PFSK-1 (cell line): ENCODE results near the gene MAPK1IP1L.

ENCODE experiments used
- FOXP2 ChIP-seq: optimal IDR thresholded peaks from 2 replicates; pipeline ENCODE3; 2011; ENCODE audit warnings: borderline replicate concordance, control low read depth, inconsistent platforms; ENCODE audit not compliant: insufficient read depth; ENCODE audit errors: extremely low read length, extremely low read depth
- POLR2AphosphoS5 ChIP-seq: IDR thresholded peaks from 2 replicates; pipeline ENCODE4 v1.6.1; 2012; ENCODE audit warnings: low read depth, mild to moderate bottlenecking, control low read depth, low read length, moderate library complexity
- REST ChIP-seq, 2 experiments: IDR thresholded peaks; 2 replicates each; pipeline versions ENCODE4 v1.6.1 to v1.8.0; 2011 to 2012; ENCODE audit warnings: low read depth in 2 of 2, low read length in 2 of 2, control low read depth in 1 of 2, inconsistent platforms in 1 of 2, mild to moderate bottlenecking in 1 of 2, moderate library complexity in 1 of 2; ENCODE audit not compliant: insufficient read depth in 1 of 2
- SIN3A ChIP-seq: IDR thresholded peaks from 2 replicates; pipeline ENCODE4 v1.6.1; 2012; ENCODE audit warnings: mild to moderate bottlenecking, low read length, moderate library complexity, borderline replicate concordance; ENCODE audit not compliant: insufficient read depth
- TAF1 ChIP-seq: IDR thresholded peaks from 2 replicates; pipeline ENCODE4 v1.6.1; 2012; ENCODE audit warnings: low read length, control low read depth, borderline replicate concordance; ENCODE audit not compliant: insufficient read depth

MAPK1IP1L gene

GRCh38 chr14:55098561-55098898, 47.1 kb downstream of the MAPK1IP1L start:
- no peak for TF ChIP-seq REST (IDR thresholded peaks at IDR 0.05; ENCODE audit: insufficient read depth in 1 of 2, low read depth in 2 of 2, low read length in 2 of 2)
- TF ChIP-seq FOXP2: no peak
- no peak for TF ChIP-seq TAF1
- TF ChIP-seq SIN3A: no peak
- TF ChIP-seq POLR2AphosphoS5: no peak

- TF ChIP-seq REST (IDR thresholded peaks at IDR 0.05; ENCODE audit: insufficient read depth in 1 of 2, low read depth in 2 of 2, low read length in 2 of 2) (no peak), POLR2AphosphoS5 (no peak), SIN3A (no peak), TAF1 (no peak), FOXP2 (no peak)
Observed at GRCh38 chr14:55099756-55100155, 48.3 kb downstream of the MAPK1IP1L start.

- no peak for TF ChIP-seq SIN3A
- TF ChIP-seq FOXP2: no peak
- TF ChIP-seq TAF1: no peak
- TF ChIP-seq REST (IDR thresholded peaks at IDR 0.05; ENCODE audit: insufficient read depth in 1 of 2, low read depth in 2 of 2, low read length in 2 of 2): no peak
- no peak for TF ChIP-seq POLR2AphosphoS5
Observed at GRCh38 chr14:55101698-55102097, 50.3 kb downstream of the MAPK1IP1L start.

- TF ChIP-seq POLR2AphosphoS5 (0 out of 2 replicates have a peak, but pooled peaks have one; percentile 40), TAF1 (no peak), SIN3A (peak; percentile 74; the same call in 1 of the 2 replicates), FOXP2 (peak; percentile 96), REST (IDR thresholded peaks at IDR 0.05; ENCODE audit: insufficient read depth in 1 of 2, low read depth in 2 of 2, low read length in 2 of 2) (peak in 1 of 2 experiments; percentile 46; a peak in 1 of 4 replicates)
Observed at GRCh38 chr14:55102141-55102621, 50.7 kb downstream of the MAPK1IP1L start.

GRCh38 chr14:55103005-55103640, 51.7 kb downstream of the MAPK1IP1L start:
- TF ChIP-seq SIN3A (no peak), POLR2AphosphoS5 (no peak; the same call in 1 of the 2 replicates), REST (IDR thresholded peaks at IDR 0.05; ENCODE audit: insufficient read depth in 1 of 2, low read depth in 2 of 2, low read length in 2 of 2) (no peak), FOXP2 (peak; percentile 20), TAF1 (no peak)
